HepG2 (cell line): Measurements from ENCODE around the gene PRPF38B. TPM values are rescaled to one million over a fixed set of nuclear protein-coding genes. Genes with fewer than 3 reads are reported as not detected.

Source experiments
- ATAC-seq: fragments of 200-7000 bp; cut with Tn5 transposase; 3 replicates; pipeline ENCODE4 v1.9.1; 2020; ENCODE audit warnings: mild to moderate bottlenecking, moderate library complexity
- BruUV-seq: library from RNA; stranded (reverse); fragments of 400-500 nt; replicated peaks from 2 replicates; lab custom pipeline; 2021; lab: Mats Ljungman, UMichigan
- CTCF ChIA-PET: fragments of 300-600 bp; formaldehyde crosslinking; extraction: SDS; loops from one replicate; lab custom pipeline; 2021; ENCODE audit warnings: low total read pairs, inconsistent platforms, low intra/inter-chr PET ratio; lab: Yijun Ruan, JAX
- POLR2A ChIA-PET: fragments of 350-600 bp; sonication (Branson Sonifier 250); formaldehyde crosslinking; loops from one replicate; lab custom pipeline; 2020; ENCODE audit warnings: antibody characterized with exemption, inconsistent platforms; lab: Yijun Ruan, JAX
- DNase-seq: peaks from one replicate; pipeline ENCODE4 v3.0.0-alpha.2; 2015; ENCODE audit warnings: low spot score
- FAIRE-seq: peaks from 3 replicates; lab custom pipeline; 2011; peaks lifted over from hg19 to GRCh38; lab: Jason Lieb, UNC
- H2AFZ ChIP-seq: one replicate; pipeline ENCODE4 v1.6.1; 2011; ENCODE audit warnings: low read length, inconsistent platforms
- H3K27ac ChIP-seq: fragments of 300-600 bp; 3 replicates; pipeline ENCODE4 v1.8.0; 2011; ENCODE audit warnings: mixed run types, mild to moderate bottlenecking, mixed read lengths, low read length, inconsistent platforms; ENCODE audit not compliant: insufficient read depth; ENCODE audit errors: extremely low read length
- H3K27me3 ChIP-seq, 2 experiments: fragments of 200-600 bp in 1 of 2; 2 replicates in 1 of 2; 3 replicates in 1 of 2; pipeline versions ENCODE4 v1.6.0 to v1.8.0; 2011; ENCODE audit warnings: low read length in 2 of 2, mild to moderate bottlenecking in 2 of 2, moderate library complexity in 2 of 2, inconsistent platforms in 1 of 2; ENCODE audit not compliant: insufficient read depth in 2 of 2, control insufficient read depth in 1 of 2
- H3K36me3 ChIP-seq, 2 experiments: fragments of 200-600 bp in 1 of 2; replicated peaks in 1 of 2; 2 replicates in 1 of 2; 3 replicates in 1 of 2; pipeline versions ENCODE4 v1.5.1 to v1.8.0; 2011; ENCODE audit warnings: low read length in 2 of 2, inconsistent platforms in 1 of 2; ENCODE audit not compliant: insufficient read depth in 2 of 2, control insufficient read depth in 1 of 2
- H3K4me1 ChIP-seq: 2 replicates; pipeline ENCODE4 v1.5.1; 2012; ENCODE audit warnings: low read length, inconsistent platforms; ENCODE audit not compliant: insufficient read depth
- H3K4me2 ChIP-seq: 2 replicates; pipeline ENCODE4 v1.6.0; 2011; ENCODE audit warnings: low read depth, low read length, inconsistent platforms
- H3K4me3 ChIP-seq, 3 experiments: fragments of 200-600 bp in 1 of 3; sonication (generic), shearing (Covaris generic) in 1 of 3; replicated peaks in 1 of 3; 2 replicates each; pipeline ENCODE4 v1.5.1; 2011 to 2016; ENCODE audit warnings: low read length in 3 of 3, inconsistent platforms in 2 of 3, low read depth in 2 of 3, mild to moderate bottlenecking in 2 of 3, control low read depth in 1 of 3, mixed read lengths in 1 of 3; ENCODE audit not compliant: insufficient read depth in 1 of 3
- H3K79me2 ChIP-seq: one replicate; pipeline ENCODE4 v1.6.1; 2011; ENCODE audit warnings: low read length, inconsistent platforms; ENCODE audit not compliant: insufficient read depth
- H3K9ac ChIP-seq: 2 replicates; pipeline ENCODE4 v1.6.0; 2011; ENCODE audit warnings: mild to moderate bottlenecking, low read depth, low read length, inconsistent platforms; ENCODE audit not compliant: insufficient read depth
- H3K9me3 ChIP-seq: 2 replicates; pipeline ENCODE4 v1.5.1; 2012; ENCODE audit warnings: mild to moderate bottlenecking, low read length
- H4K20me1 ChIP-seq: 2 replicates; pipeline ENCODE4 v1.6.0; 2011; ENCODE audit warnings: inconsistent platforms, mild to moderate bottlenecking, low read length, moderate library complexity; ENCODE audit not compliant: insufficient read depth
- ATF7 ChIP-seq, 2 experiments: fragments of 450-650 bp in 1 of 2; sonication (generic) in 1 of 2; formaldehyde crosslinking in 1 of 2; IDR thresholded peaks; 2 replicates each; pipeline versions ENCODE4 v1.4.0 to v1.6.1; 2016 to 2020; ENCODE audit warnings: antibody characterized with exemption in 1 of 2, mild to moderate bottlenecking in 1 of 2, missing genetic modification reagents in 1 of 2
- DRAP1 ChIP-seq: IDR thresholded peaks from 2 replicates; pipeline ENCODE4 v1.6.1; 2016; ENCODE audit warnings: missing genetic modification reagents, missing compliant biosample characterization
- ELF1 ChIP-seq: sonication (generic); formaldehyde crosslinking; IDR thresholded peaks from 2 replicates; pipeline ENCODE4 v1.4.0; 2020; ENCODE audit warnings: missing genetic modification reagents
- FOXO4 ChIP-seq: sonication (generic); formaldehyde crosslinking; conservative IDR thresholded peaks from 2 replicates; pipeline ENCODE4 v1.8.1; 2023; ENCODE audit warnings: missing genetic modification reagents
- MAFF ChIP-seq: IDR thresholded peaks from 2 replicates; pipeline ENCODE4 v1.6.1; 2011; ENCODE audit warnings: low read depth, low read length, improper control_type of control experiment
- PATZ1 ChIP-seq: sonication (generic); formaldehyde crosslinking; IDR thresholded peaks from 2 replicates; pipeline ENCODE4 v1.4.0; 2020; ENCODE audit warnings: missing genetic modification reagents
- PRDM4 ChIP-seq: sonication (generic); formaldehyde crosslinking; IDR thresholded peaks from 2 replicates; pipeline ENCODE4 v1.9.0; 2021; ENCODE audit warnings: missing genetic modification reagents, borderline replicate concordance
- SIN3A ChIP-seq: IDR thresholded peaks from 2 replicates; pipeline ENCODE4 v1.6.1; 2011; ENCODE audit warnings: low read depth, mild to moderate bottlenecking, control low read depth, low read length, borderline replicate concordance
- ZEB1 ChIP-seq: IDR thresholded peaks from 2 replicates; pipeline ENCODE4 v1.6.1; 2012; ENCODE audit warnings: mild to moderate bottlenecking, low read depth, inconsistent platforms; ENCODE audit not compliant: insufficient replicate concordance
- ZNF230 ChIP-seq: sonication (generic); formaldehyde crosslinking; IDR thresholded peaks from 2 replicates; pipeline ENCODE4 v1.4.0; 2020; ENCODE audit warnings: mild to moderate bottlenecking, missing genetic modification reagents
- ZSCAN29 ChIP-seq: sonication (generic); formaldehyde crosslinking; conservative IDR thresholded peaks from 2 replicates; pipeline ENCODE4 v1.4.0; 2020; ENCODE audit warnings: mild to moderate bottlenecking, missing genetic modification reagents
- ZSCAN31 ChIP-seq: sonication (generic); formaldehyde crosslinking; IDR thresholded peaks from 2 replicates; pipeline ENCODE4 v1.5.0; 2020; ENCODE audit warnings: low read depth, mild to moderate bottlenecking, missing genetic modification reagents
- WGBS: methylation state at CpG from one replicate; pipeline ENCODE4 v1.1.6; 2017; ENCODE audit warnings: low lambda C conversion rate; 5-methylcytosine and 5-hydroxymethylcytosine counted together
- in situ Hi-C: cut with HindIII; loops from 2 replicates; pipeline ENCODE4 v1.10.0; 2017; ENCODE audit warnings: low pct_unique_long_range_greater_than_20kb; ENCODE audit not compliant: extremely low pct_ligation_motif_present
- intact Hi-C: fragments of 100-400 bp; cut with micrococcal nuclease; formaldehyde crosslinking; loops from one replicate; pipeline ENCODE4 v1.10.0; 2022; ENCODE audit not compliant: unreplicated experiment
- polyA plus RNA-seq, 8 experiments: library from polyadenylated mRNA; depleted of rRNA in 3 of 8; stranded (reverse) in 7 of 8; unstranded in 1 of 8; fragments of >200 nt; fragmentation: Illumina TruSeq in 4 of 8; extraction: Trizol in 4 of 8; gene quantifications; 2 replicates each; pipeline versions ENCODE4 v1.2.1 to v1.2.3, GENCODE V29; 2011 to 2016; ENCODE audit warnings: low read depth in 4 of 8, missing spikeins in 1 of 8, mixed read lengths in 1 of 8; ENCODE audit not compliant: insufficient read depth in 1 of 8
- total RNA-seq, 5 experiments: library from RNA; depleted of rRNA; stranded (reverse); fragments of >200 nt; fragmentation: Illumina TruSeq; extraction: Trizol; gene quantifications; 2 replicates each; pipeline ENCODE4 v1.2.3, GENCODE V29; 2016; ENCODE audit warnings: low read depth in 1 of 5

The PRPF38B gene
- total and polyA plus RNA-seq, 2 of the 13 experiments (the other 11 are each of a cell fraction or from before 2014, with no cell fraction given), result 25.7 to 29.7 TPM

GRCh38 chr1:108746382-108747170 is 54.5 kb downstream of the PRPF38B start, which contains the start of gene STXBP3 (continued):
- TF ChIP-seq PRDM4 (CRISPR knock-in tag) (no peak), ZEB1 (no peak)

- ChIA-PET CTCF (no interaction called here), POLR2A (interaction anchor here (0.7 to 1.0 kb wide), 3 partner anchors 13 to 295 kb away, joined by 3 to 9 read pairs (median 3); partner anchors contain the start of genes PRPF38B and WDR47)
- peak overlapping the region; percentile 80 to 99 (median 90) for H3K4me3 ChIP-seq
- in situ Hi-C loops, result no loop called here
- TSS peak; percentile 79 for BruUV-seq
- 2% methylated on average over 15 of the region's 15 CpGs for WGBS
- no peak overlapping the region for H2AFZ ChIP-seq
- H3K9me3 ChIP-seq, result no peaks in the 10 kb centered on the region
- intact Hi-C loops, result no loop called here
- no peaks in the 10 kb centered on the region for H4K20me1 ChIP-seq
- DNase-seq (peak; percentile 79), FAIRE-seq (peak; percentile 77), ATAC-seq (peak; percentile 93)
- peaks cover 14% of the 10 kb centered on the region for H3K4me1 ChIP-seq
- no peaks in the 10 kb centered on the region; a peak in 2 of 5 replicates for H3K36me3 ChIP-seq
- peaks cover 8% of the 10 kb centered on the region for H3K79me2 ChIP-seq
- peak overlapping the region; percentile 91 for H3K27ac ChIP-seq
- H3K9ac ChIP-seq, result peak overlapping the region; percentile 94
- H3K4me2 ChIP-seq, result peak overlapping the region; percentile 77
- H3K27me3 ChIP-seq, result 0 out of 5 replicates have a peak, but pooled peaks cover 0 to 5% of the 10 kb centered on the region in 2 experiments
- TF ChIP-seq ZNF230 (CRISPR knock-in tag), result 0 out of 2 replicates have a peak, but pooled peaks have one; percentile 0
- peak; percentile 61 for TF ChIP-seq DRAP1 (CRISPR knock-in tag)
- no peak for TF ChIP-seq FOXO4 (CRISPR knock-in tag)
- TF ChIP-seq ZSCAN29 (CRISPR knock-in tag), result 0 out of 2 replicates have a peak, but pooled peaks have one; percentile 1
- peak; percentile 31; the same call in 1 of the 2 replicates for TF ChIP-seq PATZ1 (CRISPR knock-in tag)
- TF ChIP-seq ZSCAN31 (CRISPR knock-in tag), result 0 out of 2 replicates have a peak, but pooled peaks have one; percentile 13
- TF ChIP-seq ELF1 (CRISPR knock-in tag), result peak; percentile 44; the same call in 1 of the 2 replicates
- 0 out of 2 replicates have a peak, but pooled peaks have one; percentile 19 for TF ChIP-seq MAFF
- 0 out of 2 replicates have a peak, but pooled peaks have one; percentile 24 for TF ChIP-seq SIN3A
- no peak for TF ChIP-seq ATF7 (IDR thresholded peaks at IDR 0.05)
- no peak for TF ChIP-seq ATF7 (CRISPR knock-in tag; IDR thresholded peaks at IDR 0.05)
These were observed 55.2 kb downstream of the PRPF38B start for GRCh38 chr1:108747171-108747850.
